Activated T-helper 1 cell treated with anti-CD3 and anti-CD28 coated beads, Interleukin-12 subunit alpha, Interleukin-12 subunit beta, Interleukin-2, Interleukin-4 antibody, amounts not matched to agents 30 ng/mL and 10 ng/mL and 1 ng/mL, durations not matched to agents 14 hours and 24 hours and 36 hours (primary cell): ENCODE data around the gene DMAP1. TPM values are rescaled to one million over a fixed set of nuclear protein-coding genes. Genes with fewer than 3 reads are reported as not detected.

Experiments
- DNase-seq: peaks from one replicate; pipeline ENCODE4 v3.0.0; 2021; ENCODE audit warnings: low spot score
- H3K27ac Mint-ChIP-seq: one replicate; pipeline ENCODE4 v1.8.0; 2021; ENCODE audit warnings: mild to moderate bottlenecking, mixed read lengths
- H3K27me3 Mint-ChIP-seq: one replicate; pipeline ENCODE4 v1.8.0; 2022; ENCODE audit warnings: mild to moderate bottlenecking, moderate library complexity, mixed read lengths; ENCODE audit not compliant: insufficient read depth
- H3K36me3 Mint-ChIP-seq: one replicate; pipeline ENCODE4 v1.8.0; 2021; ENCODE audit warnings: low read depth, mixed read lengths
- H3K4me1 Mint-ChIP-seq: one replicate; pipeline ENCODE4 v1.8.0; 2021; ENCODE audit warnings: low read depth, mixed read lengths
- H3K4me3 Mint-ChIP-seq: one replicate; pipeline ENCODE4 v1.8.0; 2021; ENCODE audit warnings: mild to moderate bottlenecking, moderate library complexity, mixed read lengths
- H3K9me3 Mint-ChIP-seq: one replicate; pipeline ENCODE4 v1.8.0; 2021; ENCODE audit warnings: mixed read lengths
- intact Hi-C: fragments of 100-400 bp; cut with micrococcal nuclease; formaldehyde crosslinking; loops from one replicate; pipeline ENCODE4 v1.15.1; 2024
- total RNA-seq: library from RNA; stranded (reverse); gene quantifications from 2 replicates; pipeline ENCODE4 v1.2.3, GENCODE V29; 2022

The DMAP1 gene
- total RNA-seq, 1 donor from 2014 or later: 37.4 TPM

GRCh38 chr1:44250068-44250781 is 37.0 kb downstream of the DMAP1 start:
- H3K36me3 Mint-ChIP-seq: no peaks in the 10 kb centered on the region
- no peaks in the 10 kb centered on the region for H3K9me3 Mint-ChIP-seq
- no peak overlapping the region for H3K27ac Mint-ChIP-seq
- H3K27me3 Mint-ChIP-seq: no peaks in the 10 kb centered on the region
- intact Hi-C loops: loop anchor here (5.0 kb wide), 1 partner anchor 67 kb away; no protein-coding TSS in a partner anchor
- H3K4me3 Mint-ChIP-seq: no peak overlapping the region
- H3K4me1 Mint-ChIP-seq: no peaks in the 10 kb centered on the region
- no peak for DNase-seq

- no peak for DNase-seq
- Mint-ChIP-seq H3K27me3 (no peaks in the 10 kb centered on the region), H3K4me1 (no peaks in the 10 kb centered on the region), H3K27ac (no peak overlapping the region), H3K36me3 (no peaks in the 10 kb centered on the region), H3K4me3 (no peak overlapping the region), H3K9me3 (no peaks in the 10 kb centered on the region)
- intact Hi-C loops: loop anchor here (5.0 kb wide), 1 partner anchor 66 kb away; no protein-coding TSS in a partner anchor
These were observed 38.2 kb downstream of the DMAP1 start for GRCh38 chr1:44251486-44251885.

- no peak overlapping the region for H3K4me3 Mint-ChIP-seq
These were observed 38.9 kb downstream of the DMAP1 start for GRCh38 chr1:44251989-44252671.

GRCh38 chr1:44254392-44254910 is 41.2 kb downstream of the DMAP1 start:
- Mint-ChIP-seq H3K27ac (no peak overlapping the region), H3K36me3 (peaks cover 2% of the 10 kb centered on the region), H3K4me1 (no peaks in the 10 kb centered on the region), H3K27me3 (no peaks in the 10 kb centered on the region), H3K9me3 (no peaks in the 10 kb centered on the region), H3K4me3 (no peak overlapping the region)
- no peak for DNase-seq
- intact Hi-C loops: loop anchor here (1.0 to 5.0 kb wide), 2 partner anchors 41 to 63 kb away; partner anchors contain the start of gene DMAP1

More at GRCh38 chr1:44251989-44252671, 38.9 kb downstream of the DMAP1 start:
- Mint-ChIP-seq H3K4me1 (no peaks in the 10 kb centered on the region), H3K27ac (no peak overlapping the region), H3K27me3 (no peaks in the 10 kb centered on the region), H3K36me3 (no peaks in the 10 kb centered on the region), H3K9me3 (no peaks in the 10 kb centered on the region)
- intact Hi-C loops: loop anchor here (5.0 kb wide), 1 partner anchor 65 kb away; no protein-coding TSS in a partner anchor
- no peak for DNase-seq

GRCh38 chr1:44256762-44257554 is 43.7 kb downstream of the DMAP1 start:
- no peak for DNase-seq
- H3K4me3 Mint-ChIP-seq: no peak overlapping the region
- intact Hi-C loops: no loop called here
- H3K27me3 Mint-ChIP-seq: no peaks in the 10 kb centered on the region
- H3K36me3 Mint-ChIP-seq: peaks cover 2% of the 10 kb centered on the region
- no peak overlapping the region for H3K27ac Mint-ChIP-seq
- no peaks in the 10 kb centered on the region for H3K9me3 Mint-ChIP-seq
- peaks cover 11% of the 10 kb centered on the region for H3K4me1 Mint-ChIP-seq

GRCh38 chr1:44259090-44259489 is 45.8 kb downstream of the DMAP1 start:
- H3K4me1 Mint-ChIP-seq: peaks cover 18% of the 10 kb centered on the region
- no peak for DNase-seq
- peaks cover 2% of the 10 kb centered on the region for H3K36me3 Mint-ChIP-seq
- no peak overlapping the region for H3K4me3 Mint-ChIP-seq
- no peaks in the 10 kb centered on the region for H3K27me3 Mint-ChIP-seq
- H3K9me3 Mint-ChIP-seq: no peaks in the 10 kb centered on the region
- intact Hi-C loops: no loop called here
- H3K27ac Mint-ChIP-seq: no peak overlapping the region

- no peak for DNase-seq
- no peak overlapping the region for H3K4me3 Mint-ChIP-seq
- peaks cover 29% of the 10 kb centered on the region for H3K4me1 Mint-ChIP-seq
- H3K9me3 Mint-ChIP-seq: no peaks in the 10 kb centered on the region
- intact Hi-C loops: no loop called here
- H3K27me3 Mint-ChIP-seq: no peaks in the 10 kb centered on the region
- H3K36me3 Mint-ChIP-seq: peaks cover 2% of the 10 kb centered on the region
- H3K27ac Mint-ChIP-seq: no peak overlapping the region
These were observed 47.5 kb downstream of the DMAP1 start for GRCh38 chr1:44260792-44261170.

- Mint-ChIP-seq H3K27ac (no peak overlapping the region), H3K4me1 (peaks cover 34% of the 10 kb centered on the region), H3K4me3 (no peak overlapping the region), H3K9me3 (no peaks in the 10 kb centered on the region), H3K36me3 (peaks cover 2% of the 10 kb centered on the region), H3K27me3 (no peaks in the 10 kb centered on the region)
- DNase-seq: no peak
- intact Hi-C loops: no loop called here
These were observed 48.0 kb downstream of the DMAP1 start for GRCh38 chr1:44261171-44261817.

- no peaks in the 10 kb centered on the region for H3K9me3 Mint-ChIP-seq
- DNase-seq: no peak
- peaks cover 2% of the 10 kb centered on the region for H3K36me3 Mint-ChIP-seq
- H3K4me1 Mint-ChIP-seq: peaks cover 34% of the 10 kb centered on the region
- intact Hi-C loops: no loop called here
- no peaks in the 10 kb centered on the region for H3K27me3 Mint-ChIP-seq
- no peak overlapping the region for H3K27ac Mint-ChIP-seq
- no peak overlapping the region for H3K4me3 Mint-ChIP-seq
These were observed 48.7 kb downstream of the DMAP1 start for GRCh38 chr1:44261962-44262361.

GRCh38 chr1:44262414-44262813 is 49.1 kb downstream of the DMAP1 start:
- no peak for DNase-seq
- Mint-ChIP-seq H3K4me3 (no peak overlapping the region), H3K4me1 (peaks cover 34% of the 10 kb centered on the region), H3K9me3 (no peaks in the 10 kb centered on the region), H3K27ac (no peak overlapping the region), H3K36me3 (peaks cover 2% of the 10 kb centered on the region), H3K27me3 (no peaks in the 10 kb centered on the region)
- intact Hi-C loops: no loop called here

GRCh38 chr1:44262816-44263567 is 49.7 kb downstream of the DMAP1 start:
- H3K4me3 Mint-ChIP-seq: no peak overlapping the region
- intact Hi-C loops: no loop called here
- H3K9me3 Mint-ChIP-seq: no peaks in the 10 kb centered on the region
- peaks cover 2% of the 10 kb centered on the region for H3K36me3 Mint-ChIP-seq
- no peak overlapping the region for H3K27ac Mint-ChIP-seq
- peaks cover 34% of the 10 kb centered on the region for H3K4me1 Mint-ChIP-seq
- H3K27me3 Mint-ChIP-seq: no peaks in the 10 kb centered on the region
- DNase-seq: no peak
